ENCODE measurements around the gene SNX3.
"Not testable (repeated sequence)": the region's sequence is repeated elsewhere in the genome, so short reads cannot be mapped to it uniquely, and the experiment has no call there.

Gene SNX3

GRCh38 chr6:108260809-108261569 lies at the start of gene SNX3:
Gene SNX3, minus strand, starts transcription at chr6:108261040. Its CDS starts 119 bp downstream, at chr6:108260921.
- ATAC-seq: peak; percentile 95
- TF ChIP-seq PPARA (CRISPR knock-in tag; IDR thresholded peaks at IDR 0.05; ENCODE audit: borderline replicate concordance): no peak
- no peak for TF ChIP-seq PATZ1 (CRISPR knock-in tag; IDR thresholded peaks at IDR 0.05; ENCODE audit: borderline replicate concordance)
- no peak for TF ChIP-seq BACH2 (CRISPR knock-in tag; IDR thresholded peaks at IDR 0.05; ENCODE audit: borderline replicate concordance)
- TF ChIP-seq TOX (CRISPR knock-in tag; IDR thresholded peaks at IDR 0.05; ENCODE audit: borderline replicate concordance): no peak
- no peak for TF ChIP-seq OSR1 (CRISPR knock-in tag; IDR thresholded peaks at IDR 0.05)
- TF ChIP-seq ZFP30 (CRISPR knock-in tag; IDR thresholded peaks at IDR 0.05): no peak
- no peak for TF ChIP-seq CREB5 (CRISPR knock-in tag; IDR thresholded peaks at IDR 0.05; ENCODE audit: low read depth)
- TF ChIP-seq TSHZ2 (CRISPR knock-in tag; IDR thresholded peaks at IDR 0.05): no peak; the same call in 1 of the 2 replicates
- no peak for TF ChIP-seq ZNF565 (CRISPR knock-in tag; conservative IDR thresholded peaks at IDR 0.05; ENCODE audit: low read depth)
- no peak for TF ChIP-seq RARB (CRISPR knock-in tag; IDR thresholded peaks at IDR 0.05)
- TF ChIP-seq TCF4 (CRISPR knock-in tag; IDR thresholded peaks at IDR 0.05; ENCODE audit: borderline replicate concordance): no peak
- TF ChIP-seq ZC3H10 (CRISPR knock-in tag; IDR thresholded peaks at IDR 0.05): no peak
- no peak for TF ChIP-seq CSDC2 (CRISPR knock-in tag; IDR thresholded peaks at IDR 0.05)

GRCh38 chr6:108309844-108310243 lies 49.0 kb upstream of the SNX3 start:
- no peak for TF ChIP-seq ZNF8 (CRISPR knock-in tag; IDR thresholded peaks at IDR 0.05)
- no peak for TF ChIP-seq ZC3H10 (CRISPR knock-in tag; IDR thresholded peaks at IDR 0.05)
- no peak for TF ChIP-seq ESRRG (CRISPR knock-in tag; IDR thresholded peaks at IDR 0.05)
- TF ChIP-seq CREB5 (CRISPR knock-in tag; IDR thresholded peaks at IDR 0.05; ENCODE audit: low read depth): no peak
- TF ChIP-seq TOX (CRISPR knock-in tag; IDR thresholded peaks at IDR 0.05; ENCODE audit: borderline replicate concordance): no peak
- no peak for TF ChIP-seq GLIS3 (CRISPR knock-in tag; IDR thresholded peaks at IDR 0.05)
- TF ChIP-seq TCF4 (CRISPR knock-in tag; IDR thresholded peaks at IDR 0.05; ENCODE audit: borderline replicate concordance): no peak
- ATAC-seq: no peak

- not testable (repeated sequence) for ATAC-seq
Observed at GRCh38 chr6:108308641-108309040, 47.8 kb upstream of the SNX3 start.

GRCh38 chr6:108304646-108305045 lies 43.8 kb upstream of the SNX3 start:
- TF ChIP-seq POU6F1 (CRISPR knock-in tag; IDR thresholded peaks at IDR 0.05; ENCODE audit: borderline replicate concordance, low read depth): no peak
- no peak for TF ChIP-seq RARB (CRISPR knock-in tag; IDR thresholded peaks at IDR 0.05)
- TF ChIP-seq PATZ1 (CRISPR knock-in tag; IDR thresholded peaks at IDR 0.05; ENCODE audit: borderline replicate concordance): no peak
- no peak for TF ChIP-seq ZFP3 (CRISPR knock-in tag; IDR thresholded peaks at IDR 0.05)
- no peak for TF ChIP-seq TCF4 (CRISPR knock-in tag; IDR thresholded peaks at IDR 0.05; ENCODE audit: borderline replicate concordance)
- TF ChIP-seq ZNF8 (CRISPR knock-in tag; IDR thresholded peaks at IDR 0.05): no peak
- no peak for TF ChIP-seq CSDC2 (CRISPR knock-in tag; IDR thresholded peaks at IDR 0.05)
- no peak for TF ChIP-seq ARNTL (CRISPR knock-in tag; IDR thresholded peaks at IDR 0.05; ENCODE audit: borderline replicate concordance, low read depth)
- TF ChIP-seq SNAI2 (CRISPR knock-in tag; IDR thresholded peaks at IDR 0.05): no peak
- no peak for TF ChIP-seq TOX (CRISPR knock-in tag; IDR thresholded peaks at IDR 0.05; ENCODE audit: borderline replicate concordance)
- TF ChIP-seq OSR1 (CRISPR knock-in tag; IDR thresholded peaks at IDR 0.05): no peak
- TF ChIP-seq ESRRG (CRISPR knock-in tag; IDR thresholded peaks at IDR 0.05): no peak
- ATAC-seq: no peak

All from SK-N-SH treated with all-trans-retinoic acid at 6 μM for 48 hours (cell line).